Endodermal cell (in vitro differentiated cells): ENCODE results near the gene NOS1AP. TPM values are rescaled to one million over a fixed set of nuclear protein-coding genes. Genes with fewer than 3 reads are reported as not detected.

Source experiments
- DNase-seq: peaks from one replicate; pipeline ENCODE4 v3.0.0-alpha.2; 2017
- H3K27ac ChIP-seq: 2 replicates; pipeline ENCODE4 v1.5.1; 2013; ENCODE audit warnings: mild to moderate bottlenecking, low read depth, low read length, moderate library complexity
- H3K27me3 ChIP-seq: 2 replicates; pipeline ENCODE4 v1.6.1; 2013; ENCODE audit warnings: mild to moderate bottlenecking, low read length, moderate library complexity; ENCODE audit not compliant: insufficient read depth, control insufficient read depth, poor library complexity, severe bottlenecking
- H3K36me3 ChIP-seq: 2 replicates; pipeline ENCODE4 v1.7.0; 2013; ENCODE audit warnings: mild to moderate bottlenecking, low read length, moderate library complexity; ENCODE audit not compliant: control insufficient read depth, insufficient read depth
- H3K4me1 ChIP-seq: one replicate; pipeline ENCODE4 v1.7.0; 2013; ENCODE audit warnings: low read length; ENCODE audit not compliant: control insufficient read depth, insufficient read depth
- H3K4me3 ChIP-seq: 2 replicates; pipeline ENCODE4 v1.5.1; 2013; ENCODE audit warnings: mild to moderate bottlenecking, low read length, moderate library complexity
- H3K9ac ChIP-seq: 2 replicates; pipeline ENCODE4 v1.6.1; 2013; ENCODE audit warnings: mild to moderate bottlenecking, low read length, moderate library complexity; ENCODE audit not compliant: poor library complexity, severe bottlenecking; ENCODE audit errors: extremely low read depth
- H3K9me3 ChIP-seq: 2 replicates; pipeline ENCODE4 v1.6.1; 2013; ENCODE audit warnings: mild to moderate bottlenecking, low read length, moderate library complexity; ENCODE audit not compliant: control insufficient read depth
- H3K27ac Mint-ChIP-seq: 2 replicates; pipeline ENCODE4 v1.8.0; 2020; ENCODE audit warnings: mixed read lengths
- H3K27me3 Mint-ChIP-seq: 2 replicates; pipeline ENCODE4 v1.8.0; 2021; ENCODE audit warnings: mild to moderate bottlenecking, mixed read lengths; ENCODE audit not compliant: insufficient read depth
- H3K36me3 Mint-ChIP-seq: 2 replicates; pipeline ENCODE4 v1.8.0; 2020; ENCODE audit warnings: low read depth, mixed read lengths
- H3K4me1 Mint-ChIP-seq: 2 replicates; pipeline ENCODE4 v1.8.0; 2020; ENCODE audit warnings: mixed read lengths
- H3K4me3 Mint-ChIP-seq: 2 replicates; pipeline ENCODE4 v1.8.0; 2020; ENCODE audit warnings: mild to moderate bottlenecking, moderate library complexity, mixed read lengths
- H3K9me3 Mint-ChIP-seq: 2 replicates; pipeline ENCODE4 v1.8.0; 2020; ENCODE audit warnings: mild to moderate bottlenecking, mixed read lengths
- WGBS, 2 experiments: methylation state at CpG; one replicate each; pipeline versions ENCODE4 v1.1.5 to v1.1.7; 2013; ENCODE audit warnings: missing lambda C conversion rate in 2 of 2, mixed read lengths in 1 of 2; ENCODE audit not compliant: insufficient coverage in 1 of 2, insufficient read length in 1 of 2; 5-methylcytosine and 5-hydroxymethylcytosine counted together
- total RNA-seq, 2 donors: library from RNA; stranded (reverse); fragmentation: NEBNext Ultra II Directional in 1 of 2; extraction: Animal tissue kit (Norgen Biotek cat#: 25700) in 1 of 2; gene quantifications; 2 replicates in 1 of 2; 3 replicates in 1 of 2; pipeline ENCODE4 v1.2.1, GENCODE V29; 2021
- TF ChIP-seq, protein P1 (sequence below): fragments of 200-600 bp; sonication (generic); conservative IDR thresholded peaks from 2 replicates; pipeline ENCODE4 v1.5.0; 2021; ENCODE audit warnings: antibody characterized with exemption, mild to moderate bottlenecking

Gene NOS1AP
- total RNA-seq, 2 donors from 2014 or later, result 4.8 to 5.9 TPM

DNA sequence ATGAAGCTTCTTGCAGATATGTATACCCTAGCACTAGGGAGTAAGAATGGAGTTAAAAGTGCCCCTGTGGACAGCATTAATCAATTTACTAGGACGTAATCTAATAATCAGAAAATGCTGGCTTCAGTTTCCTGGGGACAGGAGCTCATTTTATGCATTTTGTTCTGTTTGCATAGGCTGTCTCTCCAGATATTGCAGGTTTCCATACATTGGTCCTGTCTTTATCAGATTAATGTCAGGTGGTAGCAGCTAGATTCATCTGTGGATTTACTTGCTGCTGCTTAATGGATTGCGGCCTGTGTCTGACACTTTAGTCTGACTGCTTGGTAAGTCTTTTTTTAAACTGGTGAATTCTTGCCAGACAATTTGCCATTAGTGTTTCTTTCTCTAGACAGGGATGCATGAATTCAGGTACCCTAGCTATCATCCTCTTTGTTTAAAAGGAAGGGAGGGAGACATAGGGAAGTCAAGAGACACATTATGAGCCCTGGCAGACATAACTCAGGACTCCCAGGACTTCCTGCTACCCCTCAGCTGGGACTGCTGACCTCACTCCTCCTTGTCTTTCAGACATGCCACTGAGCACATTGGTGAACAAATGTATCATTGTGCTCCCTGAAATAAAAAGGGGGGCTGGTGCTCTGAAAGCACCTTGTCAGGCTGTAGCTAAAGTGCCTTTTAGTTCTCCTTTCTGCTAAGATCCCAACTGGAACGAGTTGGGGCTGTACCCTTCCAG, 47.7 kb downstream of the NOS1AP start:
- no peak overlapping the region for H3K27ac ChIP-seq
- TF ChIP-seq, protein P1, sequence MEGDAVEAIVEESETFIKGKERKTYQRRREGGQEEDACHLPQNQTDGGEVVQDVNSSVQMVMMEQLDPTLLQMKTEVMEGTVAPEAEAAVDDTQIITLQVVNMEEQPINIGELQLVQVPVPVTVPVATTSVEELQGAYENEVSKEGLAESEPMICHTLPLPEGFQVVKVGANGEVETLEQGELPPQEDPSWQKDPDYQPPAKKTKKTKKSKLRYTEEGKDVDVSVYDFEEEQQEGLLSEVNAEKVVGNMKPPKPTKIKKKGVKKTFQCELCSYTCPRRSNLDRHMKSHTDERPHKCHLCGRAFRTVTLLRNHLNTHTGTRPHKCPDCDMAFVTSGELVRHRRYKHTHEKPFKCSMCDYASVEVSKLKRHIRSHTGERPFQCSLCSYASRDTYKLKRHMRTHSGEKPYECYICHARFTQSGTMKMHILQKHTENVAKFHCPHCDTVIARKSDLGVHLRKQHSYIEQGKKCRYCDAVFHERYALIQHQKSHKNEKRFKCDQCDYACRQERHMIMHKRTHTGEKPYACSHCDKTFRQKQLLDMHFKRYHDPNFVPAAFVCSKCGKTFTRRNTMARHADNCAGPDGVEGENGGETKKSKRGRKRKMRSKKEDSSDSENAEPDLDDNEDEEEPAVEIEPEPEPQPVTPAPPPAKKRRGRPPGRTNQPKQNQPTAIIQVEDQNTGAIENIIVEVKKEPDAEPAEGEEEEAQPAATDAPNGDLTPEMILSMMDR, result no peak

DNA sequence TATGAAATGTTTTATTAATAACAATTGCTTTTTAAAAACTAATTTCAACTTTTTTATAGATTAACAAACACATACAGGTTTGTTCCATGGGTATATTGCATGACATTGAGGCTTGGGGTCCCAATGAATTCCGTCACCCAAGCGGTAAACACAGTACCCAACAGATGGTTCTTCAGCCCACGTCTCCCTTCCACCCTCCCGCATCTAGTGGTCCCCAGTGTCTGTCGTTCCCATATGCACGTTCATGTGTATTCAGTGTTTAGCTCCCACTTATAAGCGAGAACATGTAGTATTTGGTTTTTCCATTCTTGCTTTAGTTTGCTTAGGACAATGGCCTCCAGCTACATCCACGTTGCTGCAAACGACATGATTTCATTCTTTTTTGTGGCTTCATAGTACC, 48.6 kb downstream of the NOS1AP start:
- Histone ChIP-seq H3K9me3 (no peaks in the 10 kb centered on the region), H3K27me3 (no peaks in the 10 kb centered on the region), H3K27ac (no peak overlapping the region), H3K4me3 (no peak overlapping the region), H3K9ac (no peak overlapping the region), H3K4me1 (peaks cover 6% of the 10 kb centered on the region), H3K36me3 (no peaks in the 10 kb centered on the region)
- Mint-ChIP-seq H3K36me3 (no peaks in the 10 kb centered on the region), H3K27me3 (no peaks in the 10 kb centered on the region), H3K27ac (no peak overlapping the region), H3K4me1 (peaks cover 9% of the 10 kb centered on the region), H3K4me3 (no peak overlapping the region), H3K9me3 (no peaks in the 10 kb centered on the region)
- no peak for DNase-seq
- TF ChIP-seq, protein P1, result no peak
- 96% methylated on average over 8 to 9 of the region's 9 CpGs for WGBS, 2 experiments

More for the DNA sequence above, 47.7 kb downstream of the NOS1AP start:
- no peaks in the 10 kb centered on the region for H3K9me3 ChIP-seq
- Mint-ChIP-seq H3K4me1 (peaks cover 9% of the 10 kb centered on the region), H3K4me3 (no peak overlapping the region), H3K9me3 (no peaks in the 10 kb centered on the region), H3K27me3 (no peaks in the 10 kb centered on the region), H3K36me3 (no peaks in the 10 kb centered on the region), H3K27ac (no peak overlapping the region)
- DNase-seq, result no peak
- H3K4me3 ChIP-seq, result no peak overlapping the region
- no peaks in the 10 kb centered on the region for H3K27me3 ChIP-seq
- WGBS, 2 experiments, result 95 to 100% methylated on average over 3 of the region's 3 CpGs
- H3K9ac ChIP-seq, result no peak overlapping the region
- no peaks in the 10 kb centered on the region for H3K36me3 ChIP-seq
- H3K4me1 ChIP-seq, result peaks cover 6% of the 10 kb centered on the region

DNA sequence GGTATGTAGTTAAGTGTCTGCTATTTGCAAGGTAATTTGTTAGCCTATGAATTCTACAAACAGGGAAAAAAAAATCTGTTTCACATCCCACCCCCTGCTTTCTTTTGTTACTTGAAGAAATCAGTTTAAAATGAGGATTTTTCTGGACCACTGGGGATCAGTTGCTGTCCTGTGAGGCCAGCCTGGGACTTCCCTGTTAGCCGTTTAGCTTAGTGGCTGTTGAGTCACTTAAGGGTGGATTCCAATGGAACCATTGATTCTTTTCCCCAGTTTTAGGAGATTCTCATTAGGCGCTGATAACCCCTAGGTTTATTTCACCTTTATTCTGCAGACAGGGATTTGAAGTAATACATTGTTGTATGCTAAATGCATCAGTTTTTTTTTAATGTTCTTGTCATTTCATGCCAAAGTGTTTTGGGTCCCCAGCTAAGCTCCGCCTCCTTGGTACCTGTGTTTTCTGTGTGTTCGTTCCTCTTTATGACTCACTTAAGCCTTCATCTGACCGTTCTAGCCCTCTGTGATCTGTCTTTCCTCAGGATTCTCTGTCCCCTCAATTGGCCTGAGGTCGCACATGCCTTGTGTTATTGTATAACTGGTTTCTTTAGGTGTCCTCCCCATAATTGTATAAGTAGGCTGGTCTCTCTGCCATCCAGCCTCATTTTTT, 59.3 kb downstream of the NOS1AP start:
- H3K9me3 ChIP-seq, result no peaks in the 10 kb centered on the region
- peaks cover 32% of the 10 kb centered on the region for H3K4me1 Mint-ChIP-seq
- no peak for DNase-seq
- TF ChIP-seq, protein P1, result no peak
- no peak overlapping the region for H3K4me3 ChIP-seq
- no peaks in the 10 kb centered on the region for H3K36me3 ChIP-seq
- 81 to 92% methylated on average over 4 to 6 of the region's 6 CpGs for WGBS, 2 experiments
- H3K4me3 Mint-ChIP-seq, result no peak overlapping the region
- H3K27ac ChIP-seq, result no peak overlapping the region
- H3K9me3 Mint-ChIP-seq, result peaks cover 6% of the 10 kb centered on the region
- no peak overlapping the region for H3K9ac ChIP-seq
- peaks cover 7% of the 10 kb centered on the region for H3K4me1 ChIP-seq
- no peak overlapping the region for H3K27ac Mint-ChIP-seq
- no peaks in the 10 kb centered on the region for H3K36me3 Mint-ChIP-seq
- H3K27me3 Mint-ChIP-seq, result peaks cover 15% of the 10 kb centered on the region
- peaks cover 6% of the 10 kb centered on the region for H3K27me3 ChIP-seq
